HepG2 (cell line): ENCODE measurements around the gene RBP5. TPM values are rescaled to one million over a fixed set of nuclear protein-coding genes. Genes with fewer than 3 reads are reported as not detected.

Experiments used
- ELF3 ChIP-seq: IDR thresholded peaks from 2 replicates; pipeline ENCODE4 v1.6.1; 2016; ENCODE audit warnings: missing genetic modification reagents, missing compliant biosample characterization
- ERF ChIP-seq: IDR thresholded peaks from 2 replicates; pipeline ENCODE4 v1.6.1; 2018; ENCODE audit warnings: missing biosample characterization, missing genetic modification reagents
- GMEB1 ChIP-seq: sonication (generic); formaldehyde crosslinking; IDR thresholded peaks from 2 replicates; pipeline ENCODE4 v1.5.1; 2020; ENCODE audit warnings: missing genetic modification reagents, mild to moderate bottlenecking, borderline replicate concordance
- MATR3 ChIP-seq: sonication (generic); formaldehyde crosslinking; IDR thresholded peaks from 2 replicates; pipeline ENCODE4 v1.4.0; 2020; ENCODE audit warnings: missing genetic modification reagents
- NRL ChIP-seq: sonication (generic); formaldehyde crosslinking; IDR thresholded peaks from 2 replicates; pipeline ENCODE4 v1.5.0; 2020; ENCODE audit warnings: missing genetic modification reagents, mild to moderate bottlenecking, moderate library complexity, borderline replicate concordance
- PRDM15 ChIP-seq: sonication (generic); formaldehyde crosslinking; IDR thresholded peaks from 2 replicates; pipeline ENCODE4 v1.4.0; 2020; ENCODE audit warnings: missing genetic modification reagents
- SMAD1 ChIP-seq: sonication (generic); formaldehyde crosslinking; IDR thresholded peaks from 2 replicates; pipeline ENCODE4 v1.4.0; 2020; ENCODE audit warnings: missing genetic modification reagents, low read depth, mild to moderate bottlenecking, borderline replicate concordance
- SNAPC2 ChIP-seq: sonication (generic); formaldehyde crosslinking; IDR thresholded peaks from 2 replicates; pipeline ENCODE4 v1.8.1; 2022; ENCODE audit warnings: mild to moderate bottlenecking, missing genetic modification reagents
- SNRNP70 ChIP-seq: fragments of 200-400 bp; formaldehyde crosslinking; IDR thresholded peaks from 2 replicates; pipeline ENCODE4 v1.6.1; 2017; ENCODE audit warnings: mild to moderate bottlenecking, low read depth, low read length, moderate library complexity
- TARDBP ChIP-seq: sonication (generic); formaldehyde crosslinking; IDR thresholded peaks from 2 replicates; pipeline ENCODE4 v1.8.0; 2022; ENCODE audit warnings: mild to moderate bottlenecking, missing genetic modification reagents
- ZMYM4 ChIP-seq: sonication (generic); formaldehyde crosslinking; IDR thresholded peaks from 2 replicates; pipeline ENCODE4 v1.8.1; 2023; ENCODE audit warnings: mild to moderate bottlenecking, missing genetic modification reagents
- ZNF263 ChIP-seq: sonication (generic); formaldehyde crosslinking; IDR thresholded peaks from 2 replicates; pipeline ENCODE4 v1.4.0; 2020; ENCODE audit warnings: missing genetic modification reagents
- ZNF318 ChIP-seq: sonication (generic); formaldehyde crosslinking; IDR thresholded peaks from 2 replicates; pipeline ENCODE4 v1.4.0; 2020; ENCODE audit warnings: mild to moderate bottlenecking, missing genetic modification reagents
- ZNF329 ChIP-seq: sonication (generic); formaldehyde crosslinking; IDR thresholded peaks from 2 replicates; pipeline ENCODE4 v1.9.0; 2021; ENCODE audit warnings: low read depth, mild to moderate bottlenecking, missing genetic modification reagents
- ZNF850 ChIP-seq: sonication (generic); formaldehyde crosslinking; conservative IDR thresholded peaks from 2 replicates; pipeline ENCODE4 v1.9.0; 2021; ENCODE audit warnings: mild to moderate bottlenecking, missing genetic modification reagents
- ZNF883 ChIP-seq: sonication (generic); formaldehyde crosslinking; IDR thresholded peaks from 2 replicates; pipeline ENCODE4 v1.5.1; 2020; ENCODE audit warnings: mild to moderate bottlenecking, missing genetic modification reagents; ENCODE audit errors: not compliant biosample characterization
- polyA plus RNA-seq, 8 experiments: library from polyadenylated mRNA; depleted of rRNA in 3 of 8; stranded (reverse) in 7 of 8; unstranded in 1 of 8; fragments of >200 nt; fragmentation: Illumina TruSeq in 4 of 8; extraction: Trizol in 4 of 8; gene quantifications; 2 replicates each; pipeline versions ENCODE4 v1.2.1 to v1.2.3, GENCODE V29; 2011 to 2016; ENCODE audit warnings: low read depth in 4 of 8, missing spikeins in 1 of 8, mixed read lengths in 1 of 8; ENCODE audit not compliant: insufficient read depth in 1 of 8
- total RNA-seq, 5 experiments: library from RNA; depleted of rRNA; stranded (reverse); fragments of >200 nt; fragmentation: Illumina TruSeq; extraction: Trizol; gene quantifications; 2 replicates each; pipeline ENCODE4 v1.2.3, GENCODE V29; 2016; ENCODE audit warnings: low read depth in 1 of 5

RBP5 gene
- total and polyA plus RNA-seq, 2 of the 13 experiments (the other 11 are each of a cell fraction or from before 2014, with no cell fraction given): 13.8 to 19.8 TPM

- TF ChIP-seq ZNF318: no peak
- TF ChIP-seq GMEB1 (CRISPR knock-in tag): no peak
- no peak for TF ChIP-seq ZNF329 (CRISPR knock-in tag)
- peak; percentile 78 for TF ChIP-seq TARDBP (CRISPR knock-in tag)
- TF ChIP-seq ELF3: peak; percentile 94
- no peak for TF ChIP-seq PRDM15 (CRISPR knock-in tag)
- TF ChIP-seq ERF: peak; percentile 66
- TF ChIP-seq SNRNP70: no peak
- no peak; the same call in 1 of the 2 replicates for TF ChIP-seq SNAPC2 (CRISPR knock-in tag)
- no peak for TF ChIP-seq NRL
- TF ChIP-seq ZNF883: no peak
- peak; percentile 4; the same call in 1 of the 2 replicates for TF ChIP-seq ZMYM4 (CRISPR knock-in tag)
- no peak; the same call in 1 of the 2 replicates for TF ChIP-seq ZNF263
- TF ChIP-seq MATR3: no peak
- TF ChIP-seq ZNF850 (CRISPR knock-in tag): no peak
- TF ChIP-seq SMAD1: no peak
These were observed 19.7 kb downstream of the RBP5 start, which contains the start of gene C1RL (continued) for GRCh38 chr12:7108796-7109571.
